Peyer's patch (tissue), 4 donors: ENCODE results near the gene PDE11A. TPM values are rescaled to one million over a fixed set of nuclear protein-coding genes. Genes with fewer than 3 reads are reported as not detected.

Experiments
- DNase-seq, 3 donors: peaks; one replicate each; pipeline ENCODE4 v3.0.0-alpha.2; 2017 to 2019
- H3K27ac ChIP-seq, 4 donors: fragments of 200-600 bp; sonication (generic); one replicate each; pipeline ENCODE4 v1.5.1; 2016 to 2019
- H3K27me3 ChIP-seq, 2 donors: fragments of 200-600 bp; sonication (generic); one replicate each; pipeline ENCODE4 v1.5.1; 2019
- H3K36me3 ChIP-seq, 3 donors: fragments of 200-600 bp; sonication (generic); one replicate each; pipeline ENCODE4 v1.5.1; 2016 to 2019
- H3K4me1 ChIP-seq, 4 donors: fragments of 200-600 bp; sonication (generic); one replicate each; pipeline ENCODE4 v1.5.1; 2016 to 2019
- H3K4me3 ChIP-seq, 4 donors: fragments of 200-600 bp; sonication (generic); 1 replicate in 3 of 4; 2 replicates in 1 of 4; pipeline ENCODE4 v1.5.1; 2016 to 2019; ENCODE audit warnings: mild to moderate bottlenecking in 1 of 4
- H3K9me3 ChIP-seq, 4 donors: fragments of 200-600 bp; sonication (generic); one replicate each; pipeline ENCODE4 v1.5.1; 2016 to 2019; ENCODE audit warnings: mild to moderate bottlenecking in 1 of 4
- POLR2A ChIP-seq, 2 donors: fragments of 450-650 bp; IDR thresholded peaks; one replicate each; pipeline ENCODE4 v1.5.1; 2017; ENCODE audit warnings: antibody characterized with exemption in 2 of 2, mild to moderate bottlenecking in 2 of 2, moderate library complexity in 2 of 2
- total RNA-seq, 4 donors: library from RNA; depleted of rRNA; stranded (reverse); fragments of >200 nt; gene quantifications; one replicate each; pipeline ENCODE4 v1.1.0, GENCODE V29; 2016
- TF ChIP-seq, protein P1 (sequence below), 6 experiments: fragments of 450-650 bp in 4 of 6; fragments of 200-600 bp in 2 of 6; sonication (generic) in 1 of 6; IDR thresholded peaks; one replicate each; pipeline ENCODE4 v1.5.1; 2017 to 2019; ENCODE audit warnings: antibody characterized with exemption in 6 of 6, mild to moderate bottlenecking in 3 of 6, moderate library complexity in 1 of 6

Gene PDE11A
- total RNA-seq, 4 donors from 2014 or later: 1.6 to 2.1 (median 1.7) TPM

GRCh38 chr2:177598326-177599138 is 474.0 kb downstream of the PDE11A start:
- TF ChIP-seq POLR2A (IDR thresholded peaks at IDR 0.05): no peak
- TF ChIP-seq, protein P1, sequence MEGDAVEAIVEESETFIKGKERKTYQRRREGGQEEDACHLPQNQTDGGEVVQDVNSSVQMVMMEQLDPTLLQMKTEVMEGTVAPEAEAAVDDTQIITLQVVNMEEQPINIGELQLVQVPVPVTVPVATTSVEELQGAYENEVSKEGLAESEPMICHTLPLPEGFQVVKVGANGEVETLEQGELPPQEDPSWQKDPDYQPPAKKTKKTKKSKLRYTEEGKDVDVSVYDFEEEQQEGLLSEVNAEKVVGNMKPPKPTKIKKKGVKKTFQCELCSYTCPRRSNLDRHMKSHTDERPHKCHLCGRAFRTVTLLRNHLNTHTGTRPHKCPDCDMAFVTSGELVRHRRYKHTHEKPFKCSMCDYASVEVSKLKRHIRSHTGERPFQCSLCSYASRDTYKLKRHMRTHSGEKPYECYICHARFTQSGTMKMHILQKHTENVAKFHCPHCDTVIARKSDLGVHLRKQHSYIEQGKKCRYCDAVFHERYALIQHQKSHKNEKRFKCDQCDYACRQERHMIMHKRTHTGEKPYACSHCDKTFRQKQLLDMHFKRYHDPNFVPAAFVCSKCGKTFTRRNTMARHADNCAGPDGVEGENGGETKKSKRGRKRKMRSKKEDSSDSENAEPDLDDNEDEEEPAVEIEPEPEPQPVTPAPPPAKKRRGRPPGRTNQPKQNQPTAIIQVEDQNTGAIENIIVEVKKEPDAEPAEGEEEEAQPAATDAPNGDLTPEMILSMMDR (IDR thresholded peaks at IDR 0.05): no peak
- Histone ChIP-seq H3K4me1 (peaks cover 0 to 4% (median 0%) of the 10 kb centered on the region in 4 donors), H3K4me3 (no peak overlapping the region), H3K36me3 (no peaks in the 10 kb centered on the region), H3K27ac (no peak overlapping the region), H3K27me3 (no peaks in the 10 kb centered on the region), H3K9me3 (no peaks in the 10 kb centered on the region)
- DNase-seq: no peak

GRCh38 chr2:177597759-177598158 is 474.8 kb downstream of the PDE11A start:
- Histone ChIP-seq H3K27ac (no peak overlapping the region), H3K4me1 (peaks cover 0 to 4% (median 0%) of the 10 kb centered on the region in 4 donors), H3K4me3 (no peak overlapping the region), H3K36me3 (no peaks in the 10 kb centered on the region), H3K9me3 (no peaks in the 10 kb centered on the region), H3K27me3 (no peaks in the 10 kb centered on the region)
- DNase-seq: no peak
- TF ChIP-seq POLR2A (IDR thresholded peaks at IDR 0.05): no peak
- TF ChIP-seq, protein P1 (IDR thresholded peaks at IDR 0.05): no peak

DNA sequence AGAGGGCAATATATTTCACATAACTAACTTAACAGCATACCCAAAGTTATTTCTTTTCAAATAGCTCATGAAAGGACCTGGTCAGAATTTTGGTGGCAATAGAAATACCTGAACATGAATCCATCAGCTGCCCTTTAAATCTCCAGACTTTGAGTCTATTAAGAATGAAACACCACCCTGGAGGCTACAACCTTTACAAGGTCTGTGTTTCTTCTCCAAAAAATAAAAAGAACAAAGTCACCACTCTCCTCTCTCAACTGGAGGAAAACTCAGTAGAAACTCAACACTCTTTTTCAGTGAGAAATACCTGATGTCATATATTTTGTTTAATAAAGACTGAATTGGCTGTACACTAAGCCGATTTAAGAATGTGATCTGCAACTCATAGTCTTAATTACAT is 475.7 kb downstream of the PDE11A start:
- H3K9me3 ChIP-seq: no peaks in the 10 kb centered on the region
- H3K4me3 ChIP-seq: no peak overlapping the region
- H3K27ac ChIP-seq: no peak overlapping the region
- no peaks in the 10 kb centered on the region for H3K36me3 ChIP-seq
- DNase-seq: no peak
- H3K4me1 ChIP-seq: peaks cover 0 to 4% (median 0%) of the 10 kb centered on the region in 4 donors
- H3K27me3 ChIP-seq: no peaks in the 10 kb centered on the region
- TF ChIP-seq POLR2A (IDR thresholded peaks at IDR 0.05): no peak
- TF ChIP-seq, protein P1 (IDR thresholded peaks at IDR 0.05): no peak

GRCh38 chr2:177595126-177595845 is 477.3 kb downstream of the PDE11A start:
- no peak for TF ChIP-seq POLR2A (IDR thresholded peaks at IDR 0.05)
- TF ChIP-seq, protein P1 (IDR thresholded peaks at IDR 0.05): no peak
- peaks cover 0 to 4% (median 0%) of the 10 kb centered on the region in 4 donors for H3K4me1 ChIP-seq
- no peaks in the 10 kb centered on the region for H3K27me3 ChIP-seq
- H3K27ac ChIP-seq: no peak overlapping the region
- DNase-seq: no peak
- no peak overlapping the region for H3K4me3 ChIP-seq
- H3K9me3 ChIP-seq: no peaks in the 10 kb centered on the region
- H3K36me3 ChIP-seq: no peaks in the 10 kb centered on the region

DNA sequence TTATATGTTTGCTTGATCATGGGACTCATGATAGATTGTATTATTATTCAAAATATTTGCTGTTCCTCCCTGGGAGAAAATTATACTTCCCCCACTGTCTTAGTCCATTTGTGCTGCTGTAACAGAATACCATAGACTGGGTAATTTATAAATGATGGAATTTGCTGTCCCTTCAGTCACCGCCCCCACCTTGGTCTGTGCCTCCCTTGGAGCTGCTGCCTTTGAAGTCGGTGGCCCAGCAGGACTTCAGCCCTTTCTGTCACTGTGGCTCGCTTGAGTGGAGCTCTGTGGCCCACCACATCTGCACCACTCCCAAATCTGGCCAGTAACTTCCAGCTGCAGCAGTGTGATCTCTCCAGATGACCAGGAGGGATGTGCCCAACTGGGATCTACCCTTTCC is 479.2 kb downstream of the PDE11A start:
- H3K27me3 ChIP-seq: no peaks in the 10 kb centered on the region

More for the DNA sequence above, 479.2 kb downstream of the PDE11A start:
- TF ChIP-seq POLR2A (IDR thresholded peaks at IDR 0.05): no peak
- TF ChIP-seq, protein P1 (IDR thresholded peaks at IDR 0.05): no peak
- Histone ChIP-seq H3K9me3 (no peaks in the 10 kb centered on the region), H3K4me1 (peaks cover 0 to 4% (median 0%) of the 10 kb centered on the region in 4 donors), H3K36me3 (no peaks in the 10 kb centered on the region), H3K27ac (no peak overlapping the region), H3K4me3 (no peak overlapping the region)
- DNase-seq: no peak
